MM.1S (cell line): ENCODE measurements around the gene TBC1D32.
"Not testable (repeated sequence)": the region's sequence is repeated elsewhere in the genome, so short reads cannot be mapped to it uniquely, and the experiment has no call there.

Experiments used
- DNase-seq: peaks from one replicate; pipeline ENCODE4 v3.0.0-alpha.2; 2015
- H2AFZ ChIP-seq: fragments of 300-600 bp; sonication (generic); 2 replicates; pipeline ENCODE4 v1.6.0; 2016; ENCODE audit warnings: antibody characterized with exemption, low read length
- H3F3A ChIP-seq: fragments of 300-600 bp; sonication (generic); 2 replicates; pipeline ENCODE4 v1.6.1; 2016; ENCODE audit warnings: mild to moderate bottlenecking, antibody characterized with exemption, low read length, moderate library complexity, mixed read lengths; ENCODE audit not compliant: insufficient read depth
- H3K27ac ChIP-seq: fragments of 300-600 bp; sonication (generic); 2 replicates; pipeline ENCODE4 v1.5.1; 2016; ENCODE audit warnings: mild to moderate bottlenecking, low read length
- H3K27me3 ChIP-seq: fragments of 300-600 bp; sonication (generic); replicated peaks from 2 replicates; pipeline ENCODE4 v1.6.0; 2016; ENCODE audit warnings: low read length; ENCODE audit not compliant: insufficient read depth
- H3K36me3 ChIP-seq: fragments of 300-600 bp; sonication (generic); replicated peaks from 2 replicates; pipeline ENCODE4 v1.6.1; 2016; ENCODE audit warnings: mild to moderate bottlenecking, low read length, mixed read lengths; ENCODE audit not compliant: insufficient read depth
- H3K4me1 ChIP-seq: fragments of 300-600 bp; sonication (generic); 2 replicates; pipeline ENCODE4 v1.6.1; 2016; ENCODE audit warnings: low read length, mixed read lengths
- H3K4me2 ChIP-seq: fragments of 300-600 bp; sonication (generic); 2 replicates; pipeline ENCODE4 v1.6.0; 2016; ENCODE audit warnings: low read depth, low read length
- H3K4me3 ChIP-seq: fragments of 300-600 bp; sonication (generic); 2 replicates; pipeline ENCODE4 v1.5.1; 2016; ENCODE audit warnings: low read length, mixed read lengths
- H3K79me2 ChIP-seq: fragments of 300-600 bp; sonication (generic); 2 replicates; pipeline ENCODE4 v1.6.1; 2016; ENCODE audit warnings: mixed run types, low read length, mixed read lengths
- H3K9ac ChIP-seq: fragments of 300-600 bp; sonication (generic); 2 replicates; pipeline ENCODE4 v1.6.1; 2016; ENCODE audit warnings: low read length, mixed read lengths
- H3K9me2 ChIP-seq: fragments of 300-600 bp; sonication (generic); replicated peaks from 2 replicates; pipeline ENCODE4 v1.6.1; 2016; ENCODE audit warnings: mild to moderate bottlenecking, low read length, mixed read lengths; ENCODE audit not compliant: insufficient read depth
- H3K9me3 ChIP-seq: fragments of 300-600 bp; sonication (generic); replicated peaks from 2 replicates; pipeline ENCODE4 v1.6.1; 2016; ENCODE audit warnings: mild to moderate bottlenecking, low read length, mixed read lengths; ENCODE audit not compliant: insufficient read depth
- H4K20me1 ChIP-seq: fragments of 300-600 bp; sonication (generic); 2 replicates; pipeline ENCODE4 v1.6.1; 2016; ENCODE audit warnings: mild to moderate bottlenecking, low read length, moderate library complexity, mixed read lengths; ENCODE audit not compliant: insufficient read depth
- EZH2 ChIP-seq: fragments of 300-600 bp; sonication (generic); optimal IDR thresholded peaks from 2 replicates; pipeline ENCODE3; 2017; ENCODE audit warnings: low read depth, mild to moderate bottlenecking, antibody characterized with exemption, low read length, mixed read lengths
- EZH2phosphoT487 ChIP-seq: fragments of 300-600 bp; sonication (generic); IDR thresholded peaks from 2 replicates; pipeline ENCODE4 v1.6.1; 2018; ENCODE audit warnings: antibody characterized with exemption, low read length
- TF ChIP-seq, protein P1 (sequence below): fragments of 300-600 bp; sonication (generic); IDR thresholded peaks from 2 replicates; pipeline ENCODE4 v1.5.1; 2016; ENCODE audit warnings: antibody characterized with exemption, low read length, mixed read lengths

TBC1D32 gene

DNA sequence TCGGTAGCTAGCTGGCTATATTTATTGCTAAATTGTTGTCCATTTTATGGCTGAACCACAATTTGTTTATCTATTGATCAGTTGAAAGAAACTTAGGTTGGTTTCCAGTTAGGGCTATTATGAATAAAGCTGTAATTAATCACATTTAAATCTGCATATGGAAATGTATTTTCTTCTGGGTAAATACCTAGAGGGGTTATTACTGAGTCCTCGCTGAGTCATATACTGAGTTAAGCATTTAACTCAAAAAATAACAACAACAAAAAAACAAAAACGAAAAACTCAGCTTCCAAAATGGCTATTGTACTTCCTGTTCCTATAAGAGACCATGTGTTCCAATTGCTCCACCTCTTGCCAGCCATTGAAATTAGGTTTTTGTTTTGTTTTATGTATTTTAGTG, 258.2 kb downstream of the TBC1D32 start:
- TF ChIP-seq, protein P1, sequence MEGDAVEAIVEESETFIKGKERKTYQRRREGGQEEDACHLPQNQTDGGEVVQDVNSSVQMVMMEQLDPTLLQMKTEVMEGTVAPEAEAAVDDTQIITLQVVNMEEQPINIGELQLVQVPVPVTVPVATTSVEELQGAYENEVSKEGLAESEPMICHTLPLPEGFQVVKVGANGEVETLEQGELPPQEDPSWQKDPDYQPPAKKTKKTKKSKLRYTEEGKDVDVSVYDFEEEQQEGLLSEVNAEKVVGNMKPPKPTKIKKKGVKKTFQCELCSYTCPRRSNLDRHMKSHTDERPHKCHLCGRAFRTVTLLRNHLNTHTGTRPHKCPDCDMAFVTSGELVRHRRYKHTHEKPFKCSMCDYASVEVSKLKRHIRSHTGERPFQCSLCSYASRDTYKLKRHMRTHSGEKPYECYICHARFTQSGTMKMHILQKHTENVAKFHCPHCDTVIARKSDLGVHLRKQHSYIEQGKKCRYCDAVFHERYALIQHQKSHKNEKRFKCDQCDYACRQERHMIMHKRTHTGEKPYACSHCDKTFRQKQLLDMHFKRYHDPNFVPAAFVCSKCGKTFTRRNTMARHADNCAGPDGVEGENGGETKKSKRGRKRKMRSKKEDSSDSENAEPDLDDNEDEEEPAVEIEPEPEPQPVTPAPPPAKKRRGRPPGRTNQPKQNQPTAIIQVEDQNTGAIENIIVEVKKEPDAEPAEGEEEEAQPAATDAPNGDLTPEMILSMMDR = no peak
- TF ChIP-seq EZH2 = no peak
- no peak for TF ChIP-seq EZH2phosphoT487
- no peak for DNase-seq
- Histone ChIP-seq H3K79me2 (no peaks in the 10 kb centered on the region), H3K4me3 (no peak overlapping the region), H3K4me1 (no peaks in the 10 kb centered on the region), H2AFZ (no peak overlapping the region), H3F3A (no peaks in the 10 kb centered on the region), H3K9me3 (no peaks in the 10 kb centered on the region), H3K9me2 (no peaks in the 10 kb centered on the region), H3K27ac (no peak overlapping the region), H3K9ac (no peak overlapping the region), H3K4me2 (no peak overlapping the region), H4K20me1 (no peaks in the 10 kb centered on the region), H3K36me3 (no peaks in the 10 kb centered on the region), H3K27me3 (no peaks in the 10 kb centered on the region)

DNA sequence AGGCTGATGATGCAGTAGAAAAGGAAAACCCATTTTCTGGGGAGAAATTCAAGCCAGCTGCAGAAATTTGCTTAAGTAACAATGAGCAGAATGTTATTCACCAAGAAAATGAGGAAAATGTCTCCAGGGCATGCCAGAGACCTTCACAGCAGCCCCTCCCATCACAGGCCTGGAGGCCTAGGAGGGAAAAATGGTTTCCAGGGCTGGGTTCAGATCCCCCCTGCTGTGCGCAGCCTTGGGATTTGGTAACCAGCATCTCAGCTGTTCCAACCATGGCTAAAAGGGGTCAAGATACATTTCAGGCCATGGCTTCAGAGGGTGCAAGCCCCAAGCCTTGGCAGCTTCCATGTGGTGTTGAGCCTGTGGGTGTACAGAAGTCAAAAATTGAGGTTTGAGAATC, 265.5 kb downstream of the TBC1D32 start:
- H3K9ac ChIP-seq, H3K27me3 ChIP-seq, H3K27ac ChIP-seq, H3K79me2 ChIP-seq, H3K4me3 ChIP-seq, DNase-seq, H3K4me2 ChIP-seq, H2AFZ ChIP-seq, H4K20me1 ChIP-seq, H3K9me2 ChIP-seq, H3K9me3 ChIP-seq, H3K36me3 ChIP-seq, H3K4me1 ChIP-seq, H3F3A ChIP-seq: not testable (repeated sequence)

DNA sequence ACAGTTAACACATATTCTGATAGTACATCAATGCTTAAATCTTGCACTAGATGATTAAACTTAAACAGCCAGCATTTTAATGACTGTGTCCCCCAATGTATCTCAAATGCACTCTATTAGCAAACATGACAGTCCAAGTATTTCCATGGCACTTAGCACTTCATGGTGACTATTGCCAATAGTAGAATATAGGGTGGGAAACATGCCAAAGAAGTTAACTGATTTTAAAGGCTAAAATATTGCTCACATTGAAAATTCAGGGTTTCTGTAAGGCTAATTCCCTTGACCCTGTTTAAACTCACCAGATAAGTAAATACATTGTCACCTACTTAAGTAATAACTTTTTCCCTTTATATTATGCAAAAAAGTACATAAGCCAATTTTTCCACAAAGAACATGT, 266.9 kb downstream of the TBC1D32 start:
- TF ChIP-seq EZH2phosphoT487 (no peak), EZH2 (no peak)
- TF ChIP-seq, protein P1 = no peak
- H3K27me3 ChIP-seq = no peaks in the 10 kb centered on the region
- H3F3A ChIP-seq = no peaks in the 10 kb centered on the region
- H3K9me2 ChIP-seq = no peaks in the 10 kb centered on the region
- H3K9ac ChIP-seq = no peak overlapping the region
- H3K79me2 ChIP-seq = no peaks in the 10 kb centered on the region
- no peak overlapping the region for H3K4me3 ChIP-seq
- H3K4me1 ChIP-seq = no peaks in the 10 kb centered on the region
- no peak overlapping the region for H3K27ac ChIP-seq
- no peaks in the 10 kb centered on the region for H3K36me3 ChIP-seq
- no peaks in the 10 kb centered on the region for H4K20me1 ChIP-seq
- H2AFZ ChIP-seq = no peak overlapping the region
- no peak overlapping the region for H3K4me2 ChIP-seq
- no peak for DNase-seq
- no peaks in the 10 kb centered on the region for H3K9me3 ChIP-seq

DNA sequence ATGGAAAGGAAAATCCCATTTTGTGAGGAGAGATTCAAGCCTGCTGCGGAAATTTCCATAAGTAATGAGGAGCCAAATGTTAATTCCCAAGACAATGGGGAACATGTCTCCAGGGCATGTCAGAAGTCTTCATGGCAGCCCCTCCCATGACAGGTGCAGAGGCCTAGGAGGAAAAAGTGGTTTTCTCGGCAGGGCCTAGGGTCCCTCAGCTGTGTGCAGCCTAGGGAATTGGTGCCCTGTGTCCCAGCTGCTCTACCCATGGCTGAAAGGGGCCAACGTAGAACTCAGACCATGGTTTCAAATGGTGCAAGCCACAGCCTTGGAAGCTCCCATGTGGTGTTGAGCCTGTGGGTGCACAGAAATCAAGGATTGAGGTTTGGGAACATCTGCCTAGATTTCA, 269.9 kb downstream of the TBC1D32 start:
- no peak for DNase-seq
- H3K36me3 ChIP-seq = no peaks in the 10 kb centered on the region
- H3K9me2 ChIP-seq = no peaks in the 10 kb centered on the region
- no peak overlapping the region for H3K9ac ChIP-seq
- H3F3A ChIP-seq = no peaks in the 10 kb centered on the region
- no peak overlapping the region for H3K27ac ChIP-seq
- TF ChIP-seq, protein P1 = no peak
- TF ChIP-seq EZH2phosphoT487 = no peak
- no peak for TF ChIP-seq EZH2
- no peak overlapping the region for H3K4me2 ChIP-seq
- no peak overlapping the region for H3K4me3 ChIP-seq
- no peaks in the 10 kb centered on the region for H3K9me3 ChIP-seq
- H2AFZ ChIP-seq = no peak overlapping the region
- no peaks in the 10 kb centered on the region for H3K79me2 ChIP-seq
- H4K20me1 ChIP-seq = no peaks in the 10 kb centered on the region
- H3K4me1 ChIP-seq = no peaks in the 10 kb centered on the region
- no peaks in the 10 kb centered on the region for H3K27me3 ChIP-seq
